SU-DHL-6 (cell line): ENCODE results near the gene BLM.

ENCODE experiments used
- H2AFZ ChIP-seq: fragments of 200-600 bp; sonication (generic); 2 replicates; pipeline ENCODE4 v1.6.1; 2014; ENCODE audit warnings: low read depth, mild to moderate bottlenecking, moderate library complexity, mixed read lengths, antibody characterized with exemption, low read length; ENCODE audit not compliant: severe bottlenecking
- H3F3A ChIP-seq: fragments of 200-600 bp; shearing (Covaris generic); 2 replicates; pipeline ENCODE4 v1.6.0; 2016; ENCODE audit warnings: antibody characterized with exemption, mild to moderate bottlenecking; ENCODE audit not compliant: insufficient read depth
- H3K27ac ChIP-seq: fragments of 200-600 bp; sonication (generic); 2 replicates; pipeline ENCODE4 v1.5.1; 2016; ENCODE audit warnings: low read depth, mild to moderate bottlenecking, low read length, moderate library complexity, mixed read lengths
- H3K27me3 ChIP-seq: fragments of 200-600 bp; sonication (generic), shearing (Covaris generic); 2 replicates; pipeline ENCODE4 v1.6.0; 2014; ENCODE audit warnings: mild to moderate bottlenecking, low read length
- H3K36me3 ChIP-seq: fragments of 200-600 bp; sonication (generic); 2 replicates; pipeline ENCODE4 v1.6.1; 2014; ENCODE audit warnings: mild to moderate bottlenecking, low read length, mixed read lengths
- H3K4me2 ChIP-seq: fragments of 300-600, 200-600 bp; shearing (Covaris generic), sonication (generic); 2 replicates; pipeline ENCODE4 v1.6.0; 2014; ENCODE audit warnings: low read length, low read depth, mild to moderate bottlenecking; ENCODE audit not compliant: poor library complexity, severe bottlenecking
- H3K4me3 ChIP-seq: fragments of 200-600 bp; sonication (generic); 2 replicates; pipeline ENCODE4 v1.5.1; 2014; ENCODE audit warnings: antibody characterized with exemption, low read length, mild to moderate bottlenecking, mixed read lengths; ENCODE audit not compliant: insufficient read depth, poor library complexity, severe bottlenecking
- H3K79me2 ChIP-seq: fragments of 200-600 bp; sonication (generic); 2 replicates; pipeline ENCODE4 v1.6.1; 2014; ENCODE audit warnings: mild to moderate bottlenecking, low read length, moderate library complexity; ENCODE audit not compliant: insufficient read depth
- H3K9ac ChIP-seq: fragments of 200-600 bp; sonication (generic); 2 replicates; pipeline ENCODE4 v1.7.0; 2014; ENCODE audit warnings: mild to moderate bottlenecking, low read length
- H3K9me2 ChIP-seq: fragments of 200-600 bp; sonication (generic); replicated peaks from 2 replicates; pipeline ENCODE4 v1.6.1; 2014; ENCODE audit warnings: low read length; ENCODE audit not compliant: insufficient read depth
- H3K9me3 ChIP-seq: fragments of 200-600 bp; sonication (generic); 2 replicates; pipeline ENCODE4 v1.6.1; 2014; ENCODE audit warnings: low read length, mixed read lengths; ENCODE audit not compliant: insufficient read depth
- H4K20me1 ChIP-seq: fragments of 200-600 bp; sonication (generic); 2 replicates; pipeline ENCODE4 v1.6.1; 2014; ENCODE audit warnings: low read depth, mild to moderate bottlenecking, antibody characterized with exemption, low read length, moderate library complexity, mixed read lengths
- EZH2phosphoT487 ChIP-seq: fragments of 200-600 bp; sonication (generic), shearing (Covaris generic); conservative IDR thresholded peaks from 2 replicates; pipeline ENCODE4 v1.6.1; 2018; ENCODE audit warnings: mild to moderate bottlenecking, antibody characterized with exemption, low read length, moderate library complexity, mixed read lengths
- TF ChIP-seq, protein P1 (sequence below): fragments of 200-600 bp; sonication (generic); IDR thresholded peaks from one replicate; pipeline ENCODE4 v1.5.1; 2017; ENCODE audit warnings: antibody characterized with exemption, mild to moderate bottlenecking, low read length, moderate library complexity; ENCODE audit not compliant: insufficient read depth, poor library complexity, severe bottlenecking

BLM gene

DNA sequence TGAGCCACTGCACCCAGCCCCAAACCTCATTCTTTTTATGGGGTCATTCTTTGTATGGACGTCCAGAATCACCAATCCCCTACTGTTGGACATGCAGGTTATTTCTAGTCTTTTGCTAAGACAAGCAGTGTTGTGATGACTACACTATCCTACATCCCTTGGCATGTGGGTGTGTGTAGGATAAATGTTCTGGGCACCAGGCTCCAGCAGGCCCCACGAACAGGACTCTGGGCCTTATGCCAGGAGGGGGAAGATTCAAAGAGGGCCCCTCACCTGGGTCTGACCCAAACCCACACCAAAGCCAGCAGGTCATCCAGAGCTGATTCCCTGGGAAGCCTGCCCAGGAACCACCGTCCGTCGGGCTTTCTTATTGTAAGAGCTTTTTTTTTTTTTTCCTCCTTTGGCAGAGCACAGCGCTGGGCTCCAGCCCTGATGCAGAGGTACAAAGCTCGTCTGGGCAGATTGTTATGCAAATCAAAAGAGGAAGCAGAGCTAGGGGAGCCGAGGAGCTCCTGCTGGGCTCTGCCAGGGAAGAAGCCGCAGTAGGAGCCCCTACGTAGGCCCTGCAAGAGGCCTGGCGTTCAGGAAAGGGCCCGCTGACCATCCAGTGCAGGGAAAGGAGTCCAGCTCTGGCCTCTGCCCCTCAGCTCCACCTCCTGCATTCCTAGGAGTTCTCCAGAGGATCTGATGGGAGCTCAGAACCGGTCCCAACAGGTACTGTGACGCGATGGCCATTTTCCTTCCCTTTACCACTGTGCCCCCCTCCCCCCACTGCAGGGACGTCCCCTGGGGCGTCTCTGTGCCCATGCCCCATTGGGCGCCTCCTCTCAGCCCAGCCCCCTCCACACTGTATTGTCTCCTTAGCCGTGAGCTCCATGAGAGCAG, 122.3 kb downstream of the BLM start:
- no peaks in the 10 kb centered on the region for H3F3A ChIP-seq
- H2AFZ ChIP-seq: no peak overlapping the region
- H3K9me3 ChIP-seq: no peaks in the 10 kb centered on the region
- H3K9me2 ChIP-seq: no peaks in the 10 kb centered on the region
- TF ChIP-seq, protein P1, sequence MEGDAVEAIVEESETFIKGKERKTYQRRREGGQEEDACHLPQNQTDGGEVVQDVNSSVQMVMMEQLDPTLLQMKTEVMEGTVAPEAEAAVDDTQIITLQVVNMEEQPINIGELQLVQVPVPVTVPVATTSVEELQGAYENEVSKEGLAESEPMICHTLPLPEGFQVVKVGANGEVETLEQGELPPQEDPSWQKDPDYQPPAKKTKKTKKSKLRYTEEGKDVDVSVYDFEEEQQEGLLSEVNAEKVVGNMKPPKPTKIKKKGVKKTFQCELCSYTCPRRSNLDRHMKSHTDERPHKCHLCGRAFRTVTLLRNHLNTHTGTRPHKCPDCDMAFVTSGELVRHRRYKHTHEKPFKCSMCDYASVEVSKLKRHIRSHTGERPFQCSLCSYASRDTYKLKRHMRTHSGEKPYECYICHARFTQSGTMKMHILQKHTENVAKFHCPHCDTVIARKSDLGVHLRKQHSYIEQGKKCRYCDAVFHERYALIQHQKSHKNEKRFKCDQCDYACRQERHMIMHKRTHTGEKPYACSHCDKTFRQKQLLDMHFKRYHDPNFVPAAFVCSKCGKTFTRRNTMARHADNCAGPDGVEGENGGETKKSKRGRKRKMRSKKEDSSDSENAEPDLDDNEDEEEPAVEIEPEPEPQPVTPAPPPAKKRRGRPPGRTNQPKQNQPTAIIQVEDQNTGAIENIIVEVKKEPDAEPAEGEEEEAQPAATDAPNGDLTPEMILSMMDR: no peak
- TF ChIP-seq EZH2phosphoT487: no peak
- H3K4me2 ChIP-seq: peak overlapping the region; percentile 22
- H3K27me3 ChIP-seq: no peaks in the 10 kb centered on the region
- no peak overlapping the region for H3K9ac ChIP-seq
- H3K79me2 ChIP-seq: no peaks in the 10 kb centered on the region
- no peaks in the 10 kb centered on the region for H3K36me3 ChIP-seq
- no peak overlapping the region for H3K27ac ChIP-seq
- no peak overlapping the region for H3K4me3 ChIP-seq
- no peaks in the 10 kb centered on the region for H4K20me1 ChIP-seq

DNA sequence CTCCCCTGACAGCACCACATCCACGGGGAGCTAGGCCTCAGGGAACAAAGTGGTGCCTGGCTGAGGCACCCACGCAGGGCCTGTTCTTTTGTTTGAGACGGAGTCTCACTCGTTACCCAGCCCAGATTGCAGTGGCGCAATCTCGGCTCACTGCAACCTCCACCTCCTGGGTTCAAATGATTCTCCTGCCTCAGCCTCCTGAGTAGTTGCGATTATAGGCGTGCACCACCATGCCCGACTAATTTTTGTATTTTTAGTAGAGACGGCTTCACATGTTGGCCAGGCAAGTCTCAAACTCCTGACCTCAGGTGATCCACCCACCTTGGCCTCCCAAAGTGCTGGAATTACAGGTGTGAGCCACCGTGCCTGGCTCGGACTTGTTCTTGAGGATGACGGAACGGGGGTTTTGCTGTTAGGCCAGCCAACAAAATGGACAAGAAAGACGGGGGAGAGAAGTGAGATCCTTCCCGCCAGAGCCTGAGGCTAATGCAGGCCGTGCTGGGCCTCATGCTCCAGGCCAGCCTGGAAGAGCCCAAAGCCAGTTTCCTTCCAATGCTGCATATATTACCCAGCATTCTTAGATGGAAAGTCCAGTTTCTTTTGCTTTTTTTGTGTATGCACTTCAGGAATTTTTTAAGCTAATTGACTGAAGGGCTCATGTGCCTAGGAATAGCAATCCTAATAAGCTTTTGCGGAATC, 123.2 kb downstream of the BLM start:
- H3K9ac ChIP-seq: no peak overlapping the region
- no peaks in the 10 kb centered on the region for H4K20me1 ChIP-seq
- H3K9me3 ChIP-seq: no peaks in the 10 kb centered on the region
- H3F3A ChIP-seq: no peaks in the 10 kb centered on the region
- H3K9me2 ChIP-seq: no peaks in the 10 kb centered on the region
- H3K79me2 ChIP-seq: no peaks in the 10 kb centered on the region
- no peak overlapping the region for H3K4me3 ChIP-seq
- no peaks in the 10 kb centered on the region for H3K36me3 ChIP-seq
- no peaks in the 10 kb centered on the region for H3K27me3 ChIP-seq
- no peak overlapping the region for H3K4me2 ChIP-seq
- H2AFZ ChIP-seq: no peak overlapping the region
- TF ChIP-seq, protein P1: no peak
- no peak for TF ChIP-seq EZH2phosphoT487
- no peak overlapping the region for H3K27ac ChIP-seq

DNA sequence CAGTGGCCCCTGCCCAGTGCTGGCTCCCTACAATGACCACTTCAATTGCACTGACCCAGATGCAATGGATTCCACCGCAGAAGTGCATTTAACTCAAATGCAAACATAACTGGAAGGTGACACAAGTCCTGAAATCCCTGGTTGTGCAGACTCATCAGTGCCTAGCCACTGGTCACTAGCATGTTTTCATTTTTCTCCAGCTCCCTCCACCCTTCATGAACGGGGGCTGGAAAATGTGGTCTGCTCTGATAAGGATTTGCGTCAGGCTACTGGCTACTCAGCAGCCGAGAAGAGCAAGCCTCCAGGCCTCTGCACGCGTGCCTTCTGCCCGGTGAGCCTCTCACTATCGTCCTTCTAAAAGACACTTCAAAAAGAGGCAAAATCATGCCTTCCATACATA, 123.8 kb downstream of the BLM start:
- no peaks in the 10 kb centered on the region for H3F3A ChIP-seq
- no peaks in the 10 kb centered on the region for H4K20me1 ChIP-seq
- no peaks in the 10 kb centered on the region for H3K79me2 ChIP-seq
- no peaks in the 10 kb centered on the region for H3K36me3 ChIP-seq
- H3K9me2 ChIP-seq: no peaks in the 10 kb centered on the region
- H3K4me2 ChIP-seq: no peak overlapping the region
- no peaks in the 10 kb centered on the region for H3K27me3 ChIP-seq
- H3K9me3 ChIP-seq: no peaks in the 10 kb centered on the region
- H3K27ac ChIP-seq: no peak overlapping the region
- no peak overlapping the region for H3K4me3 ChIP-seq
- no peak overlapping the region for H2AFZ ChIP-seq
- TF ChIP-seq, protein P1: no peak
- TF ChIP-seq EZH2phosphoT487: no peak
- H3K9ac ChIP-seq: no peak overlapping the region
